Hematopoietic multipotent progenitor cell treated with erythropoietin and hydrocortisone succinate and interleukin-3 and kit ligand, for 6 days (in vitro differentiated cells): ENCODE data around the gene JAML.

ENCODE experiments used
- DNase-seq: peaks from one replicate; pipeline ENCODE4 v3.0.0-alpha.2; 2015

The JAML gene

DNA sequence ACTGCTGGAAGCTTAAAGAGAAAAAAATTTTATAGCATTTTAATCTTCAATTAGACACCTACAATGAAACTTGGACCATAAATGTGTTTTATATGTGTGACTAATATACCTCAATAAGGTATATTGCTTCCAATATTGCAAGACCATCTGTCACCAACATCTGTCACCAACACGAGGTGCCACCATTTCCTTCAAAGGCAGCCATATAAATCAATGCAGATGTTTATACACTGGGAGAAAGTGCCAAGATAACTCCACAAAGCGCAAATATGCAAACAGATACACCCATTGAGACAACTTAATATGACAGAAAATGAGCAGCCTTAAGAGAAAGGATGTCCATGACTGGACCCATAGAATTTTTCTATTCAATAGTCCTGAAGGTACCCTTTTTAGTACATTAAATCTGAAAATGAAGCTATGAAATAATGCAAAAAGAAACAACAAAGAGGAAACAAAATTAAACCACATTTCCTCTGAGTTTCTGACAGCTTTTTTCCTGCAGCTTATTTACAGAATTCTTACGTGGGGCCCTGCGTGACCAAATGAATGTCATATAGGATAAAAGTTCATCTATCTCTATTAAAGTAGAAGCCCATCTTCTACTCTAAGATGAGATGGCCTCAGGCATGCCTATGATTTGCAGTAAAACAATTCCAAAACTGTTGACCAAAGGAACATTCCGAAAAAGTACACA, 14.8 kb upstream of the JAML start:
- DNase-seq: no peak

DNA sequence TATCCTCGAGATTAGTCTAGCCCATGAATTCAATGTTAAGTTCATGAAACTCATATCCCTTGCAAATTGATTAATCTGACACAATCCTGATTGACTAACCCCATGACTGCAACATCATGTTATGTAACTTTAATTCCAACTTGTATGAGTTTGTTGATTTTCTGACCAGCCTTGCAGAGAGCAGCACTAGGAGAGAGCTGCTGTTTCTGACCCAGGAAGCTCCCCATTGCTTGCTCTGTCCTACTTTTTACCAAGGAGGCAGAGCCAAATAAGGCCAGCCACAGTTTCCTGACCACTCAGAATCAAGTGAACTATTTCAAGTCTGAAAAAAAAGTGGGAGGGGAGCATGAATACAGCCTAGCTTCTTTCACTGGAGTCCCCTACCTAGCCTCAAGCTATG, 14.1 kb upstream of the JAML start:
- DNase-seq: no peak

DNA sequence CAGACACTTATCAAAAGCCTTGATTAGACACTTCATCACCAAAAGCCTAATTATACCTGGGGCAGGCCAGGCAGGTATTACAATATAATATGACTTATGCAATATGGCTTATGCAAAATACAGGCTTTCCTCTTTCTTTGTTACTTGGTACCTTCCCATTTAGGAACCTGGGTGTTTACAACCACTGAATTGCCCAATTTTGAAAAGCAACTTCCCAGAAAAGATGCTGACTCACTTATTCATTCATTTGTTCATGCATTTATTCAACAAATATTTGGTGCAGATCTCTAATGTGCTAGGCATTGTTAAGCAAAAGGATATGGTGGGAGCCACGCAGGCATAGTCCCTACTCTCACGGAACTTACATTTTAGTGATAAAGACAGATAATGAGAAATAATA, 13.6 kb upstream of the JAML start:
- peak; percentile 24 for DNase-seq

DNA sequence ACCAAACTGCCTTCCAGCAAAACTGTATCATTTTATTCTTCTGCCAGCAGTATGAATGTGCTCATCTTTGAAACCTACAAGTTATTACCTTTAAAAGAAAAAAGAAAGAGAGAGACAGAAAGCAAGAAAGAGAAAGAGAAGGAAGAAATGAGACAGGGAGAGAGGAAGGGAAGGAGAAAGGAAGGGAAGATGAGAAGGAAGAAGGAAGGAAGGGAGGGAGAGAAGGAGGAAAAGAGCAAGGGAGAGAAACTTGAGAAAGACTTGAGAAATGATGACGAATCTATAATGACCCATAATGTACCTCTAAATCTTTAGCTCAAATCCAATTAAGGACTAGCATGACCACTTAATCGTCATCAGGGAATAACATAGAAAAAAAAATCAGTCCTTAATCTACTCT, 11.4 kb upstream of the JAML start:
- DNase-seq: no peak

DNA sequence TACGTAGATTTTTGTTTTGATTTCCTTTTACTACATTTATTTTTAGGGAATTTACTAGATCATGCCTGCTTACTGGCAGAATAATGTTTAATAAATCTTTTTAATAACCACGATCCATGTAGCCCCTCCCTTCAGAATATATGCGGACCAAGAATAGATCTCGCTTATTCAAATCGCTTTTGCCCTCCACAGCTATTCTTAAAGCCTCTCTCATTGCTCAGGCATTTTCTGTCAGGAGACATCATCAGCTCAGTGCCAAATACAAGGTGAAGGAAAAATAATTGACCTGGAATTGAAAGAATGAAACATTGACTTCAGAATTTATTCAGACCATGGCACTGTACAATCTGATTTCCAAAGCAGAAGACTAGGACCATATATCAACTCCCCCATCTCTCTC, 10.0 kb upstream of the JAML start:
- DNase-seq: no peak

DNA sequence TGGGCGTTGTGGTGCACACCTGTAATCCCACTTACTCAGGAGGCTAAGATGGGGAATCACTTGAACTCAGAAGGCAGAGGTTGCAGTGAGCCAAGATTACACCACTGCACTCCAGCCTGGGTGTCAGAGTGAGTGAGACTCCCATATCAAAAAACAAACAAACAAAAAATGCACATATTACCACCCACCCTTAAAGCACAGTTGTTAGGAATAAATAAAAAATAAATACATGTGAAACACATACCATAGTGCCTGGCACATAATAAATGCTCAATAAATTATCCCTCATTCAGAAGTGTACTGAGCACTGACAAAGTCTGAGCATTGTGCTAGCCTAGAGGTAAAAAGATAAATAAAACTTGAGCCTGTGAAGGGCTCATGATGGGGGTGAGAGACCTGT, 9.0 kb upstream of the JAML start:
- no peak for DNase-seq

DNA sequence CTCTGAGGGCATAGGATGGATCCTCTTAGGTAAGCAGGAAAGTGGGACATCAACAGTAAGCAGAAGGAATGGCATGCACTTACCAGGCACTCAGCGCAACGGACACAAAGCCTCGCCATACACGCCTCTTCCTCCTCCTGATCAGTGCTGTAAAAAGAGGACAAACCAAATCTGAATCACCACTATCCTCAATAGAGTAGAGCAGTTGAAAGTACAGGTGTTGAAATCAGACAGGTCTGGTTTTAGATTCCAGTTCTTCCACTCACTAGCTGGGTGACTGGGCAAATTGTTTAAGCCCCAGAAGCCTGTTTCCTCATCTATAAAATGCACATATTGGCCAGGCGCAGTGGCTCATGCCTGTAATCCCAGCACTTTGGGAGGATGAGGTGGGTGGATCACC, 8.6 kb upstream of the JAML start:
- no peak for DNase-seq

DNA sequence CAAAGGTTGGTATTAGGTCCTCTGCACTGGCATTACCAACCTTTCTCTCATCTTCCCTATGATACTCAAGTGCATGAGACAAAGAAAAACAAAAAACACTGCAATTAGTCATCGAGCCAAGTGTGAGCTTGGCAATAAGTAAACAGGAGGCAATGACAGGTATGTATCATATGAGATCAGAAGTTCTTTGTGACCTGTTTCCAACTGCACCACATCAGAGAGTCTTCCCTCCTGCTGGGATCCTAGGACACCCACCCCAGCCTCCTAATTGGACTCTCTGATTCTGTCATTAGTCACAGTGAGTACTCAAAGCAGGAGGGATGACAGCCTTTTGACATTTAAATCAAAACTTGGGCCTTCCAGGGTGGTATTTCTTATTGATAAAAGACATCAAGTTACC, 7.8 kb upstream of the JAML start:
- DNase-seq: no peak

DNA sequence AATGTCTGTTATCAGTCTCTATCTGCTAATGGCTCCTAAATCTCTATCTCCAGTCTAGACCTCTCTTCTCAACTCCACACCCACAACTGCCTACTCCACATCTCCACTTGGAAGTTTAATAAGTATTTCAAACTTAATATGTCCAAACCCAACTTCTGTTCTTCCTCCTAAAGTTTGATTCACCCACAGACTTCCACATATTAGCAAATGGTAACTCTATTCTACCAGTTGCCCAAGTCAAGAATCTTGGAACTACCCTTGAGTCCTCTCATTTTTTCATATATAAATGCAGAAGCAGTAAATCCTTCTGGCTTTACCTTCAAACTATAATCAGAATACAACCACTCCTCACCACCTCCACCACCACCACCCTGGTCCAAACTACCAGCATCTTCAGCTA, 6.7 kb upstream of the JAML start:
- DNase-seq: no peak

DNA sequence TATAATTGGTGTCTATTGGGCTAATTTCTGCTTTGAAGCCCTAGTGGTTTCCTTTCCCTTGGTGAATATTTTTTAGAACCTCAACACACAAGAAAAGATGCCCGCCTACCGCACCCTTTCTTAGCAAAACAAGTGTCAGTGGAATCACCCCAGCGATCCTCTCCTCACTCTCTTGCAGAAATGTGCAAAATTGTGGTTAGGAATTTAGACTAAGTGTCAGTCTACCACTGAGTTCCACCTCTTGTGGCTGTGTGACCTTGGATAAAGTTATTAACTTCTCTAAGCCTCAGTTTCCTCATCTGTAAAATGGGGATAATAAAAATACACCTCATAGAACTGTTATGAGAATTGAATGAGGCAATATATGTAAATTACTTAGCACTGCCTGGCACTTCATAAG, 5.3 kb upstream of the JAML start:
- DNase-seq: no peak

DNA sequence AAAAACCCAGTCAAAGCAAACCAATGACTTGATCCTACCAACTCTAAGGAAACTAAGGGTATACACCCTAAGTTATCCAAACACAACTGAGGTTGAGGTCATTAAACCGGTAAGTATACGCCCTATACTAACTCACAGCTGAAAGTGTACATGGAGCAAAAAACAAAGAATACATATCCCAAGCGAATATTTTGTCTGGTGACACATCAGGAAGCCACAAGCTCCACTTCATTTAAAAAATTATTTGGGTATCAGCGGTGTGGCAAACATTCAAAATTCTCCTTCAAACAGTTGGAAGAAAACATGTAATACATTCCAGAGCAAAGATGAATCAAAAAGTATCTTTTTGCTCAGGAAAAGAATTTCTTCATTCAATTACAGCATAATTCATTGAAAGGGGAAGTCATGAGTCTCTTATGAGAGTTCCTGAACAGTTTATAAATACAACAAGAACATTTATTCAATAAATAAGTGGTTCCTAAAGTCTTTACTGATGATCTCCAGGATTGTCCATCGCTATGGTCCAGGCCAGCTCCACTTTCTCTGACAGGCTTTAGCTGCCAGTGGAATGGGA, 4.5 kb upstream of the JAML start:
- no peak for DNase-seq

DNA sequence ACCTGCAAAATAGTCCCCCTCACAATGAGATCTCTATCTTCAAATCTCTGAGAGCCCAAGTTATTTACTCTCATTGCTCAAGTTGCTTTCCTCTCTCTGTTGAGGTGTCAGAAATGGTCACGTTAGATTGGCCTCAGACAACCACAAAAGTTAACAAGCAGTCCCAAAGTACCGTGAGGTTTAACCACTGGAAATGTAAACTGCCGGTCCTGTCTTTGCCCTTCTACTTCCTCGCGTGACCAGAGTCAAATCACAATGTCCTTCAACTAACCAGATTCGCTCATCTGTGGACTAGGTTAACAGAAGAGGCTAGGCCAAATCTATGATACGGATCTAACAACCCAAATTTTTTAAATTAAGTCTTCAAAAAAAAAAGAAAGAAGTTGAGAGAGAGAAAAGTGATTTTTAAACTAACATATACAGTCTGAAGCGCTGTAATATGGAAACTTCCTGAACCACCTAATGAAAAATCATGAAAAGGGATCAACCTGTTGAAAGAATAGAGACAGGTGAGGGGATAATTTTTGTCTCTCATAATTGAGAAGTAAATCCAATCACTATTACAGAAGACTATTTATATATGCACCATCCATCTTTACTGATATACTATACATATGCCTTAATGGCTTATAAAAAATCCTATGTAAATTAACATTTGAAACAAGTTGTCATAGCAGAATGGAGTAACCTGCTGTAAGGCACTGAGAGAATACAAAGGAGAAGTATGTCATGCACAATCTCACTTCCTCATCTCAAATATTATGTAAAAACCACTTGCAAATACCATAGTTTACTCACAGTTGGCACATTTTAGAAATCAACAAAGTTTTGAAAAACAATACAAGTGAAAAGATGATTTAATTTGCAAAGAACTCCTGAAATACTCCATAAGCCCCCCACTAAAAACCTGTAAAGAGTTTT, 3.3 kb upstream of the JAML start:
- DNase-seq: peak; percentile 56

DNA sequence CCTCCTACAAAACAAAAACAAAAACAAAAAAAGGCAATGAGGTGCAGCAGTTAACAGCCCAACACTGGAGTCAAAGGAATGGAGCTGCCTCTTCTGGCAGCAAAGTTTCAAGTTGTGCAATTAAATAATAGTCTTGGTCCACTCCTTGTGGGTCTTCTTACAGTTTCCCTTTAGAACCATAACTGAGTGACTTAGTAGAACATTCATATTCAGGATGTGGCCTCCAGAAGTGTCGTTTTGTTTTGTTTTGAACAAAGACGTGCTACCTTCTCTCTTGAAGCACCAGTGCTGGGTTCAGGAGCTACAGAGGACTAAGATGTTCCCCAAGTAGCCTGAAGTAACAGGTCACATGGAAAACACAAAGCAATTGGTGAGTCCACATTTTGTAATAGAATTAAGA, 2.0 kb upstream of the JAML start:
- DNase-seq: no peak

DNA sequence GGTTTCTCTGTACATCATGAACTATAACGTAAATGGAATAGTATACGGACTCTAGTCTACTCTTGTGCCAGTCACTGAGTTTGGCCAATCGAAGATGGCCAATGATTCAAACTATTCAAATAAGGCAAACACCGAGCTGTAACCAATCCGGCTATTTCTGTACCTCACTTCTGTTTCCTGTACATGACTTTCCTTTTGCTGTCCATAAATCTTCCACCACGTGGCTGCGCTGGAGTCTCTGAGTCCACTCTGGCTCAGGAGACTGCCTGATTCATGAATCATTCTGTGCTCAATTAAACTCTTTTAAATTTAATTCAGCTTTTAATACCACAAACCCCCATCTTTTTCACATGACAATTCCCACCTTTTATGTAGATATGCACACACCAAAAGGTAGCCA, 1.5 kb upstream of the JAML start:
- DNase-seq: no peak

DNA sequence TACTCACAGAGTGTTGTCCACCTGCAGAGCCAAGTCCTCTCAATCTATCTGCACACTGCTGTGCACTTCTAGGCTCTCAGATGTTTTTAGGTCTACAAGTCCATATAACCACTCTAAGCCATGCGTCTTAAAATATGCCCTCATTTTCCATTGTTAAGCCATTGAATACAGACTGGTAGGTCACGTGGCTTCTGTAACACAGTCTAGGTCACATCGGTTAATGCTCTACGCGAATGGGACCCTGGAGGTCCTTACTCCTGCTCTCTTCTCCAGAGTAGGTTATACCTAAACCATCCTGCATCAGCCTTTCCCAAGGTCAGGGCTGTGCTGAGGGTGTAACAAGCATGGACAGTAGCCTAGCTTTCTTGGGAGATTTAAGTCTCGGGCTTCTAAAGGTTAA, 819 bp downstream of the JAML start:
- DNase-seq: no peak

DNA sequence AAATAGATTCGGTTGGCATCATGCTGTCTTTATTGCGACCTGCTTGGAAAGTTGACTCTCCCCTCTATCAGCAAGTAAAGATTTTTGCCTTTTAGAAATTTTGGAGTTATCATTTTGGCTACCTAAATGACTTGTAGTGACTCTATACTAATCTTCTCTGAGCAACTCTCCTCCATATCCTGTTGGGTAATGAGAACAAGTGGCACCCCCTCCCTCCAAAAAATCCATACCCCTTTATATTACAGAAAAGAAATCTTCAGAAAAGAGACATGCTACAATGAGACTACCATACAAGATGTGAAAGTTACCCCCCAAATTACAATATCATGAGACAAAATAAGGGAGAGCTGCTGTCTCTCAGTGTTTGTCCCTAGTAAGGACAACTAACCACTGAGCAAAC, 1.2 kb downstream of the JAML start:
- no peak for DNase-seq

DNA sequence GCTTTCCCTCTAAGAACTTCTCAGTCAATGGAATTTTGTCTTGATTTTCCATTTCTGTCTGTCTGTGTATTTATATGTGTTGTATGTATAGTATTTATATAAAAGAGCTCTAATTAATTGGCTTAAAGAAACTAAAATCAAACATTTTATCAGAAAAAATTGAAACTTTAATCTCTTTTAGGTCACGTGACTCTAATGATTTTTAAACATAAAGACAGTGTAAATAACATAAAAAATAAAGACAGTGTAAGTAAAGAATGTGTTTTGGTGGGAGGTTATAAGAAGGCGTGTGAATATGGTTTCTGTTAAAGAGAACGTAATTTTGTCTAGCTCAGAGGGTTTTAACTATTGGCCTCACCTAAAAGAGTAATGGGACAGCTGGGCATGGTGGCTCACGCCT, 2.4 kb downstream of the JAML start:
- DNase-seq: no peak

DNA sequence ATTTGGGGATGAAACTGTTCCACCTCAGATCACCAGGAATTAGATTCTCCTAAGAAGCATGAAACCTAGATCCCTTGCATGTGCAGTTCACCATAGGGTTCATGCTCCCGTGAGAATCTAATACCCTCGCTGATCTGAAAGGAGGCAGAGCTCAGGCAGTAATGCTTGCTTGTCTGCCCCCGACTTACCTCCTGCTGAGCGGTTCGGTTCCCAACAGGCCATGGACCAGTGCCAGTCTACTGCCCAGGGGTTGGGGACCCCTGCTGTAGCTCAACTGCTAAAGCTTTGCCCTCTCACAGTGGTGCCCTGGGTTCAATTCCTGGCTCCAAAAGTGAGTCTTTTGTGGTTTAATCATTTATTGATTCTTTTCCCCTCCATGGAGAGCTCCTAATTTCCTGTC, 3.4 kb downstream of the JAML start:
- DNase-seq: no peak

DNA sequence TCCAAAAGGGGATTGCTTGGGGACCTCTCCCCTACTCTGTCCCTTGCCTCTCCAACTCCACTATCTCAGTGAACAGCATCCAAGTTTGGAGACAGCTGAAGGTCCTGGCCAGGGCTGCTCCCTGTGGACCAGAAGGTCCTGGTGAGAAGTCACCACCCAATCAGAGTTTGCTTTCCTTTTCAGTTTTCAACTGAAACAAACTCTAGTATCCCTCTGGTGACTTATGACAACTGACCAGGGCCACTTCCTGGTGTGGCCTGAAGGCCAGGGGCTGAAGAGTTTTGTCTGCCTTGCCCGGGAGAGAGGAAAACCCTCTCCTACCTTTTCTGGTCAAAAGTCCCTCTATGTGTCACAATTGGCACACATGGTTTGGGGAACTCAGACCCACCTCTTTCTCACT, 5.1 kb downstream of the JAML start:
- no peak for DNase-seq

DNA sequence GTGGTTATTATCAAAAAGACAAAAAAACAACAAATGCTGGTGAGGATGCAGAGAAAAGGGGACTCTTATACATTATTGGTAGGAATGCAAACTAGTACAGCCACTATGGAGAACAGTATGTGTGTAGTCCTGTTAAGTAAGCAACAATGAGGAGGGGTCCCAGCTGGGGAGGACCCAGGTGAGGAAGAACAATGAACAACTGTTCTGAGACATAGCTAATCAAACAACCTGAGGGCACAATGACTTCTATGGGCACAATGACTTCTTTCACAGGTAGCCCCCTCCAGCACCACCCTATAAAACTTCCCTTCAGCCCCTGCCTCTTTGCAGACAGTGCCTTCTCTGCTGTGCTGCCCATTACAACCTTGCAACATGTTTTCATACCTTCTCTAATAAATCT, 5.6 kb downstream of the JAML start:
- DNase-seq: no peak

DNA sequence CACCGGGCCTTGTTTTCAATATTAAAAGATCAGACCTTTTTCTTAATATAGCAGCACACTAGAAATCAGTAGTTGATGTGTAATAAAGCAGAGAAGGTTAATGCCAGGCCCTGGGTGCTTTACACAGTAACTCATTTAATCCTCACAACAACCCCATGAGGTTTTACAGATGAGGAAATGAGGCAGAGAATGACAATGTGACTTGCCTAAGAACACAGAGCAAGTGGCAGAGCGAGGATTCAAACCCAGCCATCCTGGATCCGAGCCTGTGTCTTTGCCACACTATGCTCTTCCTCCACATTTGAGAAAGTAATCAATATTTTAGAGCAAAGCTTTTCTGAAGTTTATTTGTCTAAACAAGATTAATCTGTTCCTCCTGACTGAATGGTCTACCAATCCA, 7.2 kb downstream of the JAML start:
- DNase-seq: no peak

DNA sequence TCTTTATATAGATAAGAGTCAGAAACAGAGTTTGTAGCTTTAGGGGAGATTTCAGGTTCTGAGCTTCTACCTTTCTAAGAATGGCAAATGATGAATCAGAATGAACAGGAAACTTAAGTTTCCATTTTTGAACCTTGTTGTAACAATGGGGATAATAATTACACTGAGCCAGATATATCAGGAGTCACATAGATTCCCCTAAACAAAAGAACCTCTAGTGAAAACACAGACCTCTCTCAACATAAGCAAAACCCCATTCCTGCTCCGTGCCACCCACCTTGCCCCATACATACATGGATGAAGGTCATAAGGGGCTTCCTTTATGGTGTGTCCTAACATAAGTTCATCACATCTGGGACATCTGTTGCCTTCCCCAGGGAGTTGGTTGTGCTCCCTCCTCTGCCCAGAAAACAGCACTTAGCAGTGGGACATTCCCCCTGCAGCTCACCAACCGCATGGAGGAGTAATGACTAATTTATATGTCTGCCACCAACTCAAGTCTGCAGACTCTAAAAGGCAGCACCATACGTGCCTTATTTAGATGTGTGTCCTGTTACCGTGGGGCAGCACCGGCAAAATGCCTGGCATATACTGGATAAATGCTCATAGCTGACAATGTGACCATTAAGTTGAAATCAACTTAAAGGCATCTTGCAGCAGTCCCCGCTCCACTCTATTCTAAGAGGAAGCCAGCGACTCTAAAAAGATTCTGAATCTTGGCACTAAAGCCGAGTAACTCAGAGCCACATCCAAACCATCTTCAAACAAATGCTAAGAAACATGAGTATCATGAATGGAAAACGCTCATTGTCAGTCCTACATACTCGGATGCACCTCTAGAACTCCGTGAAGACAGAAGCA, 8.0 kb downstream of the JAML start:
- DNase-seq: no peak

DNA sequence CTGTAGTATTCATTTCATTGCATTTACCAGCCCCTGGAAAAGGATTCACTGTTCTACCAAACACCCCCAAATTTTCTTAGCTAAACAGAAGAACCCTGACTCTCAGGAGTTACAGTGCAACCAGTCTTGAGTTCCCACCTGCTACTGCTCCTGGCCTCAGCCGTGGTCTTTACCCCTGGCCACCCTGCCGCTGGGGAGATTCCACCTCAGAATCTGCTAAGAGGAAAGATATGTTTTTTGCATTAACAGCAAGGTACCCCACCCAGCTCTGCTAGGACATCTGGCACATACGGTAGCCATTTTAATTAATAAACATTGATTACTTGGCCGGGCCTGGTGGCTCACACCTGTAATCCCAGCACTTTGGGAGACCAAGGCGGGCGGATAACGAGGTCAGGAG, 9.0 kb downstream of the JAML start:
- no peak for DNase-seq
